ENCODE data around the gene TBC1D13.
"Not testable (repeated sequence)": the region's sequence is repeated elsewhere in the genome, so short reads cannot be mapped to it uniquely, and the experiment has no call there.

Gene TBC1D13

DNA sequence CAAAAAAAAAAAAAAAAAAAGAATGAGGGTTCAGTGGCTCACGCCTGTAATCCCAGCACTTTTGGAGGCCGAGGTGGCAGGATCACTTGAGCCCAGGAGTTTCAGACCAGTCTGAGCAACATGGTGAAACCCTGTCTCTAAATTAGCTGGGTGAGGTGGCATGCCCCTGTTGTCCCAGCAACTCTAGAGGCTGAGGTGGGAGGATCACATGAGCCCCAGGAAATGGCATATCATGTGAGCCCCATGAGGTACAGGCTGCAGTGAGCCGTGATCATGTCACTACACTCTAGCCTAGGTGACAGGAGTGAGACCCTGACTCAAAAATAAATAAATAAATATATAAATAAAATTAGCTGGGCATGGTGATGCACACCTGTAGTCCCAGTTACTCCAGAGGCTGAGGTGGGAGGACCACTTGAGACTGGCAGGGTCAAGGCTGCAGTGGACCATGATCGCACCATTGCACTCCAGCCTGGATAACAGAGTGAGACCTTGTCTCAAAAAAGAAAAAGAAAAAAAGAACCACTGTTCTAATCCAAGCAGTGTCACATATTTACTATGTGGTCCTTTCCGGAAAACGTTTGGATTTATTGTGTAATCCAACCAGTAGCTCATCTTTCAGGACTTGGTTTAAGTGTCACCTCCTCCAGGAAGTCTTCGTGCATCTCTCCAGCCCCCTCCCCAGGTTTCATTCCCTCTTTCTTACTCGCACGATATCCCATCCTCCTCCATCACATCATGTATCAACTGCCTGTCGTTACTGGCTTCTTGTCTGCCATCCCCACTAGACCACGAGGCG lies 54.8 kb downstream of the TBC1D13 start:
- DNase-seq = no peak

DNA sequence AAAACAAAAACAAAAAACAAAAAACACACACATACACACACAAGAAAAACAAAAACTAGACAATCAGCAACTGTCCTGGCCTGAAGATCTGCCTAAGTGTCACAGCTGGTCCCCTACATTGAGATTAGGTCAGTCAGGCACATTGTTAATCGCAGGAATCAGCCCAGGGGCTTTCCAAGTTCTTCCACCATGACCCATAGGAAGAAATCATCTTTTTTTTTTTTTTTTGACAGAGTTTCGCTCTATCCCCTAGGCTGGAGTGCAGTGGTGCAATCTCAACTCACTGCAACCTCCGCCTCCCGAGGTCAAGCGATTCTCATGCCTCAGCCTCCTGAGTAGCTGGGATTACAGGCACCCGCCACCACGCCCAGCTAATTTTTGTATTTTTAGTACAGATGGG lies 56.1 kb downstream of the TBC1D13 start:
- not testable (repeated sequence) for DNase-seq

DNA sequence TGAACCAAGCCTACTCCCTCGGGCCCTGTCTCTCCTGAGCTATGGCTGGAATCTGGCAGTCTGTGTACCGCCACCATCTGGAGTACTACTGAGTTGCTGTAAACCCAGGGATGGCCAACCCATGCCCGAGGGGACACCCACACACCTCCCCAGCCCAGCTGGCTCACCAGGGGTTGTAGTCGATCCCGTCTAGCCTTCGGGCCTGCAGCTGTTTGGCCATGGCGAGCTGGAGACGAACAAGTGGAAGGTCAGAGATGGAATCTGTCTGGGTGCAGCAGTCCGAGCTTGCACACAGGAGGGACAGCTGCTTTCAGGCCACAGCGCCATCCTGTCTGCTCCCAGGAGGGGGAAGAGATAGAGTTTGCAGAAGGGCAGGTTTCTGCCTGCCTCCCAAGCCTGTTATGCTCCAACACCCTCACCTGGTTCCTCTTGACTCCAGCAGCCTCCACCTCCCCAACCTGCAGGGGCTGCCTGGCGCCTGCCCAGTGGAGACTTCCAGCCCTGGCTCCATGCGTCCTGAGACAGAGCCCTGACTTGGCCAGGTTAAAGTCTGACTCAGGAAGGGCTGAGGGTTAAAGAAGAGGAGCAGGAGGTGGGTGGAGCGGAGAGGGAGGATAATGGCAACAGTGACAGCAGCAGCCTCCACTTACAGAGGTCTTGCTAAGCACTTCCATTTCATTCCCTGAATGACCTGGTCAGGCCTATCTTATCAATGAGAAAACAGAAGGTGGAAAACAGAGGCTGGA lies 58.3 kb downstream of the TBC1D13 start:
- DNase-seq = peak; percentile 37

DNA sequence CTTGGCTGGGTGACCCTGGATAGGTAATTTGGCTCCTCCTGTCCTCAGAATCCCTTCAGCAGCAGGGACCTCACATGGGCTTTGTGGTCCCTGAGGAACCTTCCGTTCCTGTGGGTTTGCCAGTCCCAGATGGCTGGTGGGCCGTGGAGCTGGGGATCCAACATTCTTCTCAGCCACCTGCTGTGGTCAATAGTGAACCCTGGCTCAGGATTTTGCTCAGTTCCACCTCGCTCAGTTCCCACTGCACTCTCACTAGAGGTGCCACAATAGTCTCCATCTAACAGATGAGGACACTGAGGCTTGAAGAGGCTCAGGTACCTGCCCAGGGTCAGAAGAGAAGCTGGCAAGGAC lies 59.6 kb downstream of the TBC1D13 start:
- no peak for DNase-seq

DNA sequence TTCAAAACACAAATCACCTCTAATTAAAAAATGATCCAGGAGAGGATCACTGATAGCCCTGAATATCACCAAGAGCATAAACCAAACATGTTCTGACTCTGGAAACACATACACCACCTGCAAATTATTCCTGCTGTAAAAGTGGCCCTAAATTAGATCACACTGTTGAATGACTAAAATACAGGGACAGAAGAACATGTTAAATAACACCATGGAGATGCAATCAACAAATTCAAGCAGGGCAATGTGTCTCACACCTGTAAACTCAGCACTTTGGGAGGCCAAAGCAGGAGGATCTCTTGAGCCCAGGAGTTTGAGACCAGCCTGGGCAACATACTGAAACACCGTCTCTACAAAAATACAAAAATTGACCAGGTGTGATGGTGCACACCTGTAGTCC lies 60.8 kb downstream of the TBC1D13 start:
- no peak for DNase-seq

DNA sequence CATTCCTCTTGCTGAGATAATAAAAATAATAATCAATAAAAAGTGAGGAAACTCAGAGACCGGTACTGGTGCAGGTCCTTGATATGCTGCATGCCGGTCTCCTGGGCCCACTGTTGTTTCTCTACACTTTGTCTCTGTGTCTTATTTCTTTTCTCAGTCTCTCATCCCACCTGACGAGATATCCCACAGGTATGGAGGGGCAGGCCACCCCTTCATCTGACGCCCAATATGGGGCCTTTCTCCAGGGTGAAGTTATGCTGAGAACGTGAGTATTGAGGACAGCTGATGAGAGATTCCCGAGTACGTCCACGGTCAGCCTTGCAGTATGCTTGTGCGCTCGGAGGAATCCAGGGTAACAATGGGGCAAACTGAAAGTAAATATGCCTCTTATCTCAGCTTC lies 64.0 kb downstream of the TBC1D13 start:
- not testable (repeated sequence) for DNase-seq

DNA sequence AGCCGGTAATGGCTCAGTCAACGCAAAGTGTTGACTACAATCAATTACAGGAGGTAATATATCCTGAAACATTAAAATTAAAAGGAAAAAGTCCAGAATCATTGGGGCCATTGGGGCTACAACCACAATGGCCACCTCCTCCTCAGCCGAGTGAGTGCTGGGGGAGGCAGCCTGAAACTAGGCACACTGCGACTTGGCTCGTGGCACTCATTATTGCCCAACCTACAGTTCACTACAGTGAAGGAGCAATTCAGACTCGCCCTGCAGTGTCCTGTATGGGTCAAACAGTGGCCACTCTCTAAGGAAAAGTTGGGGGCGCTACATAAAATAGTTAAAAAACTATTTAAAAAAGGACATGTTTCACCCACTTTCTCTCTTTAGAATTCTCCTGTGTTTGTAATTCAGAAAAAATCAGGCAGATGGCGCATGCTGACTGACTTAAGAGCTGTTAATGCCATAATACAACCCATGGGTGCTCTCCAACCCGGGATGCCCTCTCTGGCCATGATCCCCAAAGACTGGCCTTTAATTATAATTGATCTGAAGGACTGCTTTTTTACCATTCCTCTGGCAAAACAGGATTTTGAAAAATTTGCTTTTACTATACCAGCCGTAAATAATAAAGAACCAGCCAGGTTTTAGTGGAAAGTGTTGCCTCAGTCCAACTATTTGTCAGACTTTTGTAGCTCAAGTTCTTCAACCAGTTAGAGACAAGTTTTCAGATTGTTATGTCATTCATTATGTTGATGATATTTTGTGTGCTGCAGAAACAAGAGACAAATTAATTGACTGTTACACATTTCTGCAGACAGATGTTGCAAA lies 64.9 kb downstream of the TBC1D13 start:
- DNase-seq = not testable (repeated sequence)

DNA sequence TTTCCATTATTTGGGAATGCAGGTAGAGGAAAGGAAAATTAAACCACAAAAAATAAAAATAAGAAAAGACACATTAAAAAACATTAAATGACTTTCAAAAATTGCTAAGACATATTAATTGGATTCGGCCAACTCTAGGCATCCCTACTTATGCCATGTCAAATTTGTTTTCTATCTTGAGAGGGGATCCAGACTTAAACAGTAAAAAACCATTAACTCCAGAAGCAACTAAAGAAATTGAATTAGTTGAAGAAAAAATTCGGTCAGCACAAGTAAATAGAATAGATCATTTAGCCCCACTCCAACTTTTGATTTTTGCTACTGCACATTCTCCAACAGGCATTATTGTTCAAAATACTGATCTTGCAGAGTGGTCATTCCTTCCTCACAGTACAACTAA lies 65.6 kb downstream of the TBC1D13 start:
- not testable (repeated sequence) for DNase-seq

DNA sequence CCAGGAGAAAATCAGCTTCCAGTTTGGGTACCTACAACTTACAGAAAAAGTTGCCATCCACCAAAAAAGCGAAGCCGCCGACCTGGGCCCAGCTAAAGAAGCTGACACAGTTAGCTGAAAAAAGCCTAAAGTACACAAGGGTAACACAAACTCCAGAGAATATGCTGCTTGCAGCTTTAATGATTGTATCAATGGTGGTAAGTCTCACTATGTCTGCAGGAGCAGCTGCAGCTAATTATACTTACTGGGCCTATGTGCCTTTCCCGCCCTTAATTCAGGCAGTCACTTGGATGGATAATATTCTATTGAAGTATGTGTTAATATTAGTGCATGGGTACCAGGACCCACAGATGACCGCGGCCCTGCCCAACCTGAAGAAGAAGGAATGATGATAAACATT lies 67.4 kb downstream of the TBC1D13 start:
- not testable (repeated sequence) for DNase-seq

DNA sequence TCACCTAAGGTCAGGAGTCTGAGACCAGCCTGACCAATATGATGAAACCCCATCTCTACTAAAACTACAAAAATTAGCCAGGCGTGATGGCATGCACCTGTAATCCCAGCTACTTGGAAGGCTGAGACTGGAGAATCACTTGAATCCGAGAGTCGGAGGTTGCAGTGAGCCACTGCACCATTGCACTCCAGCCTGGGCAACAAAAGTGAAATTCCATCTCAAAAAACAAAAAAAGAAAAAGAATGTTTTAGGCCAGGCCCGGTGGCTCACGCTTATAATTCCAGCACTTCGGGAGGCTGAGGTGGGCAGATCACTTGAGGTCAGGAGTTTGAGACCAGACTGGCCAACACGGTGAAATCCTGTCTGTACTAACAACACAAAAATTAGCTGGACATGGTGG lies 71.4 kb downstream of the TBC1D13 start:
- not testable (repeated sequence) for DNase-seq
